WTC11 (cell line): ENCODE data around the gene CPNE2.

Experiments
- CBFB ChIP-seq: sonication (generic); formaldehyde crosslinking; IDR thresholded peaks from 2 replicates; pipeline ENCODE4 v1.8.1; 2022; ENCODE audit warnings: mild to moderate bottlenecking, low read depth, missing genetic modification reagents
- FOXP1 ChIP-seq: sonication (generic); formaldehyde crosslinking; IDR thresholded peaks from 2 replicates; pipeline ENCODE4 v1.8.0; 2022; ENCODE audit warnings: missing genetic modification reagents, mild to moderate bottlenecking, moderate library complexity, borderline replicate concordance
- HMGA2 ChIP-seq: fragments of 250-450 bp; sonication (Bioruptor Pico); IDR thresholded peaks from 2 replicates; pipeline ENCODE4 v1.4.0; 2021; ENCODE audit warnings: mild to moderate bottlenecking, moderate library complexity
- NFYB ChIP-seq: sonication (generic); formaldehyde crosslinking; conservative IDR thresholded peaks from 2 replicates; pipeline ENCODE4 v1.8.0; 2022; ENCODE audit warnings: low read depth, missing genetic modification reagents
- SMAD4 ChIP-seq: sonication (generic); formaldehyde crosslinking; IDR thresholded peaks from 2 replicates; pipeline ENCODE4 v1.8.0; 2022; ENCODE audit warnings: mild to moderate bottlenecking, missing genetic modification reagents
- SP1 ChIP-seq: sonication (generic); formaldehyde crosslinking; conservative IDR thresholded peaks from 2 replicates; pipeline ENCODE4 v1.8.1; 2022; ENCODE audit warnings: missing genetic modification reagents
- TEAD4 ChIP-seq: sonication (generic); formaldehyde crosslinking; IDR thresholded peaks from 2 replicates; pipeline ENCODE4 v1.8.0; 2022; ENCODE audit warnings: mild to moderate bottlenecking, missing genetic modification reagents
- ZNF138 ChIP-seq: sonication (generic); formaldehyde crosslinking; conservative IDR thresholded peaks from 2 replicates; pipeline ENCODE4 v1.8.1; 2022; ENCODE audit warnings: mild to moderate bottlenecking, moderate library complexity, missing genetic modification reagents
- ZNF263 ChIP-seq: sonication (generic); formaldehyde crosslinking; IDR thresholded peaks from 2 replicates; pipeline ENCODE4 v1.8.1; 2022; ENCODE audit warnings: low read depth, mild to moderate bottlenecking, moderate library complexity, missing genetic modification reagents
- ZNF416 ChIP-seq: fragments of 250-450 bp; sonication (Bioruptor Pico); IDR thresholded peaks from 2 replicates; pipeline ENCODE4 v1.9.0; 2021; ENCODE audit warnings: mild to moderate bottlenecking, inconsistent platforms
- ZNF671 ChIP-seq: fragments of 250-450 bp; sonication (Bioruptor Pico); IDR thresholded peaks from 2 replicates; pipeline ENCODE4 v1.8.0; 2021; ENCODE audit warnings: mild to moderate bottlenecking
- TF ChIP-seq, protein P1 (sequence below): sonication (generic); formaldehyde crosslinking; IDR thresholded peaks from 2 replicates; pipeline ENCODE4 v1.8.1; 2023; ENCODE audit warnings: mild to moderate bottlenecking, missing genetic modification reagents, moderate library complexity
- TF ChIP-seq, protein P2 (sequence below): fragments of 200-600 bp; IDR thresholded peaks from 2 replicates; pipeline ENCODE4 v1.8.0; 2022; ENCODE audit warnings: antibody characterized with exemption
- TF ChIP-seq, protein P3 (sequence below): sonication (generic); formaldehyde crosslinking; IDR thresholded peaks from 2 replicates; pipeline ENCODE4 v1.8.0; 2022; ENCODE audit warnings: mild to moderate bottlenecking, missing genetic modification reagents

DNA sequence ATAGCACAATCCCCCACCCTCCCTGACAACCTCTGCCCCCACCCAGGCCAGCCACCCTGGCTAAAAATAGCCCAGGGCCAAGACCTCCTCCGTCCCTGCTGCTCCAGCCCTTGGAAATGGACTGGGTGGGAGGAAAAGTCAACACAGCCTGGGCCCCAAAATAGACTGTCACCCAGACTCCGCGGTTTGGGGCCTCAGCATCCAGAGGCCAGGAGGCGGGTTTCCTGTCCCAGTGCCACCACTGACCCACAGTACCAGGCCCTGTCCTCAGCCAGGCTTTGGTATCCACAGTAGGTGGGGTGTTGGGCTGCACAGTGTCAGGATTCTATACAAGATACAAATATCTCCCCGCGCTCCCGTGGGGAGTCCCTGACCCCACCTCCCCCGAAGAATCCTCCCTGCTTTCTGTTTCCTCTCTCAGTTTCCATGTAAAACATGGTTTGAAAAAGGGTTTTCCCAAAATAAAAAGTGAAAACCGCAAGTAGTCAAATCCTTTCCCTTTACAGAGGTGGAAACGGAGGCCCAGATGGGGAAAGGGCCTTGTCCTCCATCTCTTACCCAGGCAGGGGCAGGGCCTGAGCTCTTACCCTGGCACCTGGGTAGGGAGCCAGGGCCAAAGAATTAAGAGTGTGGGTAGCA, 20.1 kb downstream of the CPNE2 start:
- TF ChIP-seq, protein P1, sequence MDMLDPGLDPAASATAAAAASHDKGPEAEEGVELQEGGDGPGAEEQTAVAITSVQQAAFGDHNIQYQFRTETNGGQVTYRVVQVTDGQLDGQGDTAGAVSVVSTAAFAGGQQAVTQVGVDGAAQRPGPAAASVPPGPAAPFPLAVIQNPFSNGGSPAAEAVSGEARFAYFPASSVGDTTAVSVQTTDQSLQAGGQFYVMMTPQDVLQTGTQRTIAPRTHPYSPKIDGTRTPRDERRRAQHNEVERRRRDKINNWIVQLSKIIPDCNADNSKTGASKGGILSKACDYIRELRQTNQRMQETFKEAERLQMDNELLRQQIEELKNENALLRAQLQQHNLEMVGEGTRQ: no peak
- TF ChIP-seq, protein P2, sequence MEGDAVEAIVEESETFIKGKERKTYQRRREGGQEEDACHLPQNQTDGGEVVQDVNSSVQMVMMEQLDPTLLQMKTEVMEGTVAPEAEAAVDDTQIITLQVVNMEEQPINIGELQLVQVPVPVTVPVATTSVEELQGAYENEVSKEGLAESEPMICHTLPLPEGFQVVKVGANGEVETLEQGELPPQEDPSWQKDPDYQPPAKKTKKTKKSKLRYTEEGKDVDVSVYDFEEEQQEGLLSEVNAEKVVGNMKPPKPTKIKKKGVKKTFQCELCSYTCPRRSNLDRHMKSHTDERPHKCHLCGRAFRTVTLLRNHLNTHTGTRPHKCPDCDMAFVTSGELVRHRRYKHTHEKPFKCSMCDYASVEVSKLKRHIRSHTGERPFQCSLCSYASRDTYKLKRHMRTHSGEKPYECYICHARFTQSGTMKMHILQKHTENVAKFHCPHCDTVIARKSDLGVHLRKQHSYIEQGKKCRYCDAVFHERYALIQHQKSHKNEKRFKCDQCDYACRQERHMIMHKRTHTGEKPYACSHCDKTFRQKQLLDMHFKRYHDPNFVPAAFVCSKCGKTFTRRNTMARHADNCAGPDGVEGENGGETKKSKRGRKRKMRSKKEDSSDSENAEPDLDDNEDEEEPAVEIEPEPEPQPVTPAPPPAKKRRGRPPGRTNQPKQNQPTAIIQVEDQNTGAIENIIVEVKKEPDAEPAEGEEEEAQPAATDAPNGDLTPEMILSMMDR: no peak
- TF ChIP-seq ZNF138 (CRISPR knock-in tag) (no peak), ZNF416 (CRISPR knock-in tag) (no peak), NFYB (CRISPR knock-in tag) (no peak), SMAD4 (CRISPR knock-in tag) (no peak), ZNF263 (CRISPR knock-in tag) (no peak), HMGA2 (CRISPR knock-in tag) (no peak), TEAD4 (CRISPR knock-in tag) (no peak), FOXP1 (CRISPR knock-in tag) (no peak), ZNF671 (CRISPR knock-in tag) (no peak), SP1 (CRISPR knock-in tag) (no peak), CBFB (CRISPR knock-in tag) (no peak)
- TF ChIP-seq, protein P3, sequence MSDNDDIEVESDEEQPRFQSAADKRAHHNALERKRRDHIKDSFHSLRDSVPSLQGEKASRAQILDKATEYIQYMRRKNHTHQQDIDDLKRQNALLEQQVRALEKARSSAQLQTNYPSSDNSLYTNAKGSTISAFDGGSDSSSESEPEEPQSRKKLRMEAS (CRISPR knock-in tag): no peak
